HS-27A (cell line): ENCODE results near the gene SLC12A9.
A peak's percentile ranks its signal among the peaks of the same experiment; 100 is the strongest.
"Not testable (repeated sequence)": the region's sequence is repeated elsewhere in the genome, so short reads cannot be mapped to it uniquely, and the experiment has no call there.

Source experiments
- DNase-seq: peaks from one replicate; pipeline ENCODE4 v3.0.0-alpha.2; 2012; ENCODE audit warnings: low read depth, missing footprints

SLC12A9 gene

GRCh38 chr7:100825751-100826513, 26.6 kb upstream of the SLC12A9 start:
- no peak for DNase-seq

DNA sequence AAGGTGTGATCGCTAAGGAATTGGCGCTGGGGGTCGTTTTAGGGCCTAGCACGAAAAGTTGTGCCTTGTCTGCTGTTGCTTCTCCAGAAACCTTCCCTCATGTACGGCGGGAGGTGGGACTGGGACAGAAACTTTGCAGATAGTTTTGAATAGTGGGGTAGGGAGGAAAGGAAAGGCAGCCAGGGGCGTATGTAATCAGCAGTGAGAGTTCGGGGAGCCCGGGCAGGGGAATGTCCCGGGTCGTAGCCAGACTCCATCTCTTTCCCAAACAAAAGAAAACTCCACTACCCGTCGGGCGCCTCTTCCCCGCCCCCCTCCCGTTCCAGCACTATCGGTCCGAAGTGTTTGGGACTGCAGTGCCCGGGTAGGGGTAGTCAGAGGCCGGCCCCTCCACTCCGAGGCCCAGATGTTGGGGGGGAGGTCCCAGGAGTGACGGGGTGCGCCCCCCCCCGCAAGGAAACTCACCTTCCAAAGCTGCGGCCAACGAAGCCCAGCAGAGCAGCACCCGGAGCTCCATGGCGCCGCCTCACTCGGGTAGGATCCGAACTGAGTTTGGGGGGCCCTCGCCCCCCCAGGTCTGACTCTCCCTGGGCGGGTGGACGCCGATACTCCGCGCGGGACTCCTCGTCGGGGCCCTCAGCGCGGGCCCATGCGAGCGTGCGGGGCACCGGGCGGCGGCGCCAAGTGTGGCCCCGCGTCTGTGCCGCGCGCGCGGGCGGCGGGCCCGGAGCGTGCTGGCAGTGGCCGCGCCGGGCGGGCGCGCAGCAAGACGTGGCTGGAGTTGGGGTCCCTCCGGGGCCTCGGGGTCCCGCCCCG, 25.8 kb upstream of the SLC12A9 start:
- DNase-seq = no peak

GRCh38 chr7:100827330-100828226, 24.9 kb upstream of the SLC12A9 start, which contains the start of gene EPHB4:
Gene EPHB4 (minus strand): TSS chr7:100827523. CDS start chr7:100827030, 493 bp downstream.
- DNase-seq = peak; percentile 45

- no peak for DNase-seq
Observed at GRCh38 chr7:100829150-100829716, 23.3 kb upstream of the SLC12A9 start.

- DNase-seq = no peak
Observed at GRCh38 chr7:100830396-100830795, 22.1 kb upstream of the SLC12A9 start.

DNA sequence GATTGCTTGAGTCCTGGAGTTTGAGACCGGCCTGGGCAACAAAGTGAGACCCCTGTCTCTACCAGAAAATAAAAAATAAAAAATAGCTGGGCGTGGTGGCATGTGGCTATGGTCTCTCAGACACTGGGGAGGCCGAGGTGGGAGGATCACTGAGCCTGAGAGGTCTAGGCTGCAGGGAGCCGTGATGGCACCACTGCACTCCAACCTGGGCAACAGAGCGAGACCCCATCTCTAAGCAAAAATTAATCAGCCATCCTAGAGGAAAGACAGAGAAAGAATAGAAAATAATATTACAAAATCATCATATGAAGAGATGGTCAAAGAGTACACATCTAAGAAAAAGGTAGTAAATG, 20.3 kb upstream of the SLC12A9 start:
- no peak for DNase-seq

DNA sequence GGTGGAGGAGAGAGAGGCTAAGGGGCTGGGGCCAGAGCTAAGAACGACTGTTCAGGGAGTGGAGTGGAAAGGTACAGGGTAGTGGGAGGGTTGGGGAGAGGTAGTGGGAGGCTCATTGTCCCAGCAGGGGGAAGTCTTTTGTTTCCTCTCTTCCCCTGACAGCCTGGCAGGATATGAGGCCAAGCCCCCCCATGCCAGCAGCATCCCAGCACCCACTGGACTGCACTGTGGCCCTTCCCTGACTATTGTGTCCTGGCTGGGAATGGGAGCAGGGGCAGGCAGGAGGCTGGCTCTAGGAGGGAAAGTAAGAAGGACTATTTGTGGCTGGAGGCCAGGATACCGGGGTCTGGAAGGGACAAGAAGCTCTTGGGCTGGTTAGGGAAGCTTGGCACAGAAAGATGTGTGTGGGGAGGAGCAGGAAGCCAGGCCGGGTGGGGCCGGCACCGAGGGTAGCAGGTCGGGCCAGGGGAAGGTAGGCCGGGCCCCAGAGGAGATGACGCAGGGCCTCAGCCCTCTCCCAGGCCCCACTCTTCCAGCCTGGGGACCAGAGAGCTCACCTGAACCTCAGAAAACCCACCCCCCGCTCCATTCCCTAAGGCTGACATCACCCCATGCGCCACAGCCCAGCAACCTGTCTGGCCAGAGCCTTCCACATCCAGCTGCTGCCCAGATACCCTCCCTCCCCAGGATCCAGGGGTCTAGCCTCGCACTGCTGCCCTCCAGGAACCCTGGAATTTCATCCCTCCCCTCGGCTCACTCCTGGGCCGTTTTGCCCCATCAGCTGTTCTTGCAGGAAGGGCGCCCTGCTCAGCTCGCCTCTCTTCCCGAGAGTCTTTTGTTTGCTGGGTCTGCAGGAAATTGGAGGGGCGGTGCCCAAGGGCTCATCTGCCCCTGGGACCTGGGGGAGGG, 16.4 kb upstream of the SLC12A9 start:
- no peak for DNase-seq

- no peak for DNase-seq
Observed at GRCh38 chr7:100836812-100837098, 15.8 kb upstream of the SLC12A9 start.

DNA sequence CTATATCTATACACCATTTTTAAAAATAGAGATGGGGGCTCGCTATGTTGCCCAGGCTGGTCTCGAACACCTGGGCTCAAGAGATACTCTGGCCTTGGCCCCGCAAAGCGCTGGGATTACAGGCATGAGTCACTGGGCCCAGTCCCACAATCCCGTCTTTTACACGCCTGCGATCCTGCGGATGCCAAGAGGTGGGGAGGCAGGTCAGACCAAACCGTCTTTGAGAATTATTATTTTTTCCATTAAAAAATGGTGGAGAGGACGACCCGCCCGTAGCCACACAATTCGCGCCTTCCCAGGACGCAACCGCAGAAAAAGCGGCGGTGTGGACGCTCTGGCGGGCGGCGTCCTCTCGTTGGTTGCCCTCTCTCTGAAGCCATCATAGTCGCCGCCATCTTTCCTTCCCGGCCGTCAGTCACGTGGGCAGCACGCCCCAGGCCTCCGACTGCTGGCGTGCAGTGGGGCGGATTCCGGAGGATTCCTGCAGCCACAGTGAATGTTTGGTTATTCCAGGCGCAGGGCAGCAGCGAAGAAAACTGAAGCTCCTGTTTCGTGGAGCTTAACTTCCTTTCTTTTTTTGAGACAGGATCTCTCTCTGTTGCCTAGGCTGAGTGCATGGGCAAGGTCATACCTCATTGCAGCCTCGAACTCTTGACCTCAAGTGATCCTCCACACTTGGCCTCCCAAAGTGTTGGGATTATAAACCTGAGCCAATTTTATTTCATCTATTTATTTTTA, 15.2 kb upstream of the SLC12A9 start:
- DNase-seq = no peak

- no peak for DNase-seq
Observed at GRCh38 chr7:100839361-100839760, 13.2 kb upstream of the SLC12A9 start.

DNA sequence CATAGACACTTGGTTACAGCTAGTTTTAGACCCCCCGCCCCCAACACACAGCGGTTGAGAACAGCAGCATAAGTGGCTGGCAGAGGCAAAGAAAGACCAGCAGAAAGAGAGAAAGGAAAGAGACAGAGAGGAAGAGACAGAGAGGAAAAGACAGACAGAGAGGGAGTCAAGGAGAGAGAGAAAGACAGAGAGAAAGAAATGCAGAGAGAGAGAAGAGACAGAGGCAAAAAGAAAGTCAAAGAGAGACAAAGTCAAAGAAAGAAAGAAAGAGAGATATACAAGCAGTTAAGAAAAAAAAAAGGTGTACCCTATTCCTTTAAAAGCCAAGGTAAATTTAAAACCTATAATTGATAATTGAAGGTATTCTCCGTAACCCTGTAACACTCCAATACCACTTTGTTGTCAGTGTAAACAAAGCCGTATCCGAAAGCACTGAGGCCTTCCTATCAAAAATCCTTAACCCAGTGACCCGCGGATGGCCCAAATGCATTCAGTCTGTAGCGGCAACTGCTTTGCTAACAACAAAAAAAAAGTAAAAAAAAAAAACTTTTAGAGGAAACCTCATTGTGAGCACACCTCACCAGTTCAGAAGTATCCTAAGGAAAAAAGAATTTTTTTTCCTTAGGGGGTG, 11.9 kb upstream of the SLC12A9 start:
- no peak for DNase-seq

GRCh38 chr7:100847360-100847759, 5.2 kb upstream of the SLC12A9 start:
- no peak for DNase-seq

- DNase-seq = no peak
Observed at GRCh38 chr7:100854146-100854895, 1.8 kb downstream of the SLC12A9 start.

GRCh38 chr7:100854899-100855298, 2.4 kb downstream of the SLC12A9 start:
- DNase-seq = not testable (repeated sequence)

GRCh38 chr7:100855515-100855914, 3.0 kb downstream of the SLC12A9 start:
- DNase-seq = no peak

DNA sequence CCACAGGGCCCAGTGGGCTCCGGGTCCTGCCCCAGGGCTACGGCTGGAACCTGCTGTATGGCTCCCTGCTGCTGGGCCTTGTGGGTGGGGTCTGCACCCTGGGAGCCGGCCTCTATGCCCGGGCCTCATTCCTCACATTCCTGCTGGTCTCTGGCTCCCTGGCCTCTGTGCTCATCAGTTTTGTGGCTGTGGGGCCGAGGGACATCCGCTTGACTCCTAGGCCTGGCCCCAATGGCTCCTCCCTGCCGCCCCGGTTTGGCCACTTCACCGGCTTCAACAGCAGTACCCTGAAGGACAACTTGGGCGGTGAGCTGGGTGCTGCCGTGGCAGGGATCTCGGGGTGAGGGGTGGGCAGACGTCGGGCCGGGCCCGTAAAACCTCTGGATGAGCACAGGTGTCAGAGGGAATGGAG, 4.4 kb downstream of the SLC12A9 start:
- no peak for DNase-seq

GRCh38 chr7:100859856-100860255, 7.3 kb downstream of the SLC12A9 start:
- no peak for DNase-seq

DNA sequence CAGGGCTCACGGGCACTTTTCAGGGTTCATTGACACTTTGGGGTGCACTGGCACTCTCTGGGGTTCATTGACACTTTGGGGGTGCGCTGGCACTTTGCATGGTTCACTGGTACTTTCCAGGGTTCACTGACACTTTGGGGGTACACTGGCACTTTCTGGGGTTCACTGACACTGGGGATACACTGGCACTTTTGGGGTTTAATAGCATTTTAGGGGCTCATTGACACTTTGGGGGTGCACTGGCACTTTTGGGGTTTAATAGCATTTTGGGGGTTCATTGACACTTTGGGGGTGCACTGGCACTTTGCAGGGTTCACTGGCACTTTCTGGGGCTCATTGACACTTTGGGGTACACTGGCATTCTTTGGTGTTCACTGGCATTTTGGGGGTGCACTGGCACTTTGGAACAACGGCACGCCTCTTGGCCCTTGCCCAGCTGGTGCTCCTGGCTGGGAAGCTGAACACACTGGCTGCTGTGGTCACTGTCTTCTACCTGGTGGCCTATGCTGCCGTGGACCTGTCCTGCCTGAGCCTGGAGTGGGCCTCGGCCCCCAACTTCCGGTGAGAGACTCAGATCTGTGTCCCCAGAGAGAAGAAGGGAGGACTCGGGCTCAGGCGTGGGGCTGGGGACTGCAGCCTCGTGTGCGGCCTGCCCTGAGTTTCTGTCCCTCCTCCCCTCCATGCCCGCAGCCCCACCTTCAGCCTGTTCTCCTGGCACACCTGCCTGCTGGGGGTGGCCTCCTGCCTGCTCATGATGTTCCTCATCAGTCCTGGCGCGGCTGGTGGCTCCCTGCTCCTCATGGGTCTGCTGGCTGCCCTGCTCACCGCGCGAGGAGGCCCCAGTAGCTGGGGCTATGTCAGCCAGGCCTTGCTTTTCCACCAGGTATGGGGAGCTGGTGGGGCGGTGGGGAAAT, 8.4 kb downstream of the SLC12A9 start:
- DNase-seq = no peak
